ENCODE results near the gene RBFOX1.

RBFOX1 gene

DNA sequence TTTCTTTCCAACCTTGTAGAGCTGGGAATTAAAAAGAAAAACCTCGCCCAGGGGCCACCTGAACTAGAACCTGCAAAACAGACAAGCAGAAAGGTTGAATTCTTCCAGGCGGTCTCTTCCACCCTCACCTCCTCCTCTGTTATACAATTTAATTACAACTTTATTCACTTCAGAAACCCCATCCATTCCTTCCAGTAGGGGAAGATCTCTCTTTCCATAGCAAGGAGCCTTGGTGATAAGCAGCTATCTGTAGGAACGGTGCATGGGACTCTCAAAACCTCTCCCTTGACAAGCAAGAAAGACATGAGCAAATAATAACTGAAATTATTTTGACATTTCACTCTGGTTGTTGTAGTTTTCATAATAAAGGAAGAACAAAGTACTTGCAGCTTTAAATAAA, 176.0 kb downstream of the RBFOX1 start:
- Histone ChIP-seq H3K27me3 (no peaks in the 10 kb centered on the region), H3K4me1 (ENCODE audit: control insufficient read depth in 1 of 2, insufficient read depth in 1 of 2, low read depth in 1 of 2, low read length in 1 of 2) (no peaks in the 10 kb centered on the region), H3K4me3 (ENCODE audit: low read depth in 1 of 2, low read length in 1 of 2) (no peak overlapping the region), H3K27ac (no peak overlapping the region), H3K9me3 (no peaks in the 10 kb centered on the region), H3K36me3 (no peaks in the 10 kb centered on the region)
- TF ChIP-seq, protein P1, sequence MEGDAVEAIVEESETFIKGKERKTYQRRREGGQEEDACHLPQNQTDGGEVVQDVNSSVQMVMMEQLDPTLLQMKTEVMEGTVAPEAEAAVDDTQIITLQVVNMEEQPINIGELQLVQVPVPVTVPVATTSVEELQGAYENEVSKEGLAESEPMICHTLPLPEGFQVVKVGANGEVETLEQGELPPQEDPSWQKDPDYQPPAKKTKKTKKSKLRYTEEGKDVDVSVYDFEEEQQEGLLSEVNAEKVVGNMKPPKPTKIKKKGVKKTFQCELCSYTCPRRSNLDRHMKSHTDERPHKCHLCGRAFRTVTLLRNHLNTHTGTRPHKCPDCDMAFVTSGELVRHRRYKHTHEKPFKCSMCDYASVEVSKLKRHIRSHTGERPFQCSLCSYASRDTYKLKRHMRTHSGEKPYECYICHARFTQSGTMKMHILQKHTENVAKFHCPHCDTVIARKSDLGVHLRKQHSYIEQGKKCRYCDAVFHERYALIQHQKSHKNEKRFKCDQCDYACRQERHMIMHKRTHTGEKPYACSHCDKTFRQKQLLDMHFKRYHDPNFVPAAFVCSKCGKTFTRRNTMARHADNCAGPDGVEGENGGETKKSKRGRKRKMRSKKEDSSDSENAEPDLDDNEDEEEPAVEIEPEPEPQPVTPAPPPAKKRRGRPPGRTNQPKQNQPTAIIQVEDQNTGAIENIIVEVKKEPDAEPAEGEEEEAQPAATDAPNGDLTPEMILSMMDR (IDR thresholded peaks at IDR 0.05), result no peak

DNA sequence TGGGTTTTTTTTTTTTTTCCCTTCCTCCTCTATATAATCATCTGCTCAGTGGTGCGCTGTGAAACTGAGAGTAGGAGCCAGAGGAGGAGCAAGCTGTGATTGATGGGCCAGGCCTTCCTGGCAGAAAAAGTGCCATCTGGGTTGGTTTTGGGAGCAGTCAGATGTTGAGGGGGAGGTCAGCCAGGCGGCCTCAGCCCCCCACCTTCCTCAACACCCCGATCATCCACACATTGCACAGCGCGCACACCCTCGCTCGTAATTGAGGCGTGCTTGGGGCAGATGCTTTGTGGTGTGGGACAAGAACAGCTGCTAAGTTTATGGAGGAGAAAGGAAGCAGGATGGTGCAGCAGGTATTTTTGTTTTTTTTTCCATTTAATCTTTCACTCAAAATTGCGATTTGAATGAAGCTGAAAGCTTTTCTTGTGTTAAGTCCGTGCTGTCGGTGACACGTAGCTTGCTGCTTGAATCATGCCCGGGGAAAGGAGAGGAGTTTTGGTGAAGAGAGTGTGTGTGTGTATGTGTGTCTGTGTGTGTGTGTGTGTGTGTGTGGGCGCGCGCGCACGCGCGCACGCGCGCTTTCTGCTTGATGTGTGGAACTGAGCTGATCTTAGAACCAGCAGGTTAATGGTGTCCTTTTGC, 177.4 kb downstream of the RBFOX1 start:
- Histone ChIP-seq H3K36me3 (no peaks in the 10 kb centered on the region), H3K4me3 (ENCODE audit: low read depth in 1 of 2, low read length in 1 of 2) (no peak overlapping the region), H3K27me3 (no peaks in the 10 kb centered on the region), H3K4me1 (ENCODE audit: control insufficient read depth in 1 of 2, insufficient read depth in 1 of 2, low read depth in 1 of 2, low read length in 1 of 2) (no peaks in the 10 kb centered on the region), H3K27ac (no peak overlapping the region), H3K9me3 (no peaks in the 10 kb centered on the region)
- TF ChIP-seq, protein P1 (IDR thresholded peaks at IDR 0.05), result no peak

DNA sequence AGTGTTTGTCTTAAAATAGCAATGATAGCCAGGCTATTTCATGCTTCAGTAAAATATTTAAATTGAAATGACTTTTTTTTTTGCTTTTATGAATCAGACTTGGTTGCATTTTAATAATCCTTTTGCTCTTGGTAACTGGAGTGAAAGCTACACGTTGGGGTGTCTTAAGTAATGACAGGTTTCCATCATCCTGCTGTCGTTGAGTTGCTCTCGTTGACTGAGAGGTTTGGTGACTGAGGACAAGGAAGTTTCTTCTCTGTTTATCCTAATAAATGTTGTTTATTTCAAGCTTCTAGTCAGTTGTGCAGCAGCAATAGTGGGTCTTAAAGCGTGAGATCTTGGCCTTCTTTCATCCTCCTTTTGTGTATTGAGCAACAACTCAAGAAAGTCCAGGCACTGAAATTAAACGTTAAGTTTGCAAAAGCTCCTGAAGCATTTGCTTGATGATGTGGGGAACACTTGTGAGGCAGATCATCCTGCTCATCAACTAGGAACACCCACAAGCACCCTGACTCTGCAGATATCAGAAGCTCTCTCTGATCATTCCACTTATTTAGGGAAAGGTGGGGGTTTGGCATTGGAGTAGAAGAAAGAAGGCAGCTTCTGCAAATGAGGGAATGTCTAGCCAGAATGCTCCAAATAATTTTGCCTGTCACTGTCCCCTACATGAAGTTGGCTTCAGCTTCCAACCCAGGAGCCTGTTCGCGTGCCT, 179.1 kb downstream of the RBFOX1 start:
- no peaks in the 10 kb centered on the region for H3K36me3 ChIP-seq
- no peaks in the 10 kb centered on the region for H3K27me3 ChIP-seq
- no peaks in the 10 kb centered on the region for H3K4me1 ChIP-seq (ENCODE audit: control insufficient read depth in 1 of 2, insufficient read depth in 1 of 2, low read depth in 1 of 2, low read length in 1 of 2)
- no peak overlapping the region for H3K27ac ChIP-seq
- H3K9me3 ChIP-seq, result no peaks in the 10 kb centered on the region
- TF ChIP-seq, protein P1 (IDR thresholded peaks at IDR 0.05), result no peak
- H3K4me3 ChIP-seq (ENCODE audit: low read depth in 1 of 2, low read length in 1 of 2), result no peak overlapping the region

DNA sequence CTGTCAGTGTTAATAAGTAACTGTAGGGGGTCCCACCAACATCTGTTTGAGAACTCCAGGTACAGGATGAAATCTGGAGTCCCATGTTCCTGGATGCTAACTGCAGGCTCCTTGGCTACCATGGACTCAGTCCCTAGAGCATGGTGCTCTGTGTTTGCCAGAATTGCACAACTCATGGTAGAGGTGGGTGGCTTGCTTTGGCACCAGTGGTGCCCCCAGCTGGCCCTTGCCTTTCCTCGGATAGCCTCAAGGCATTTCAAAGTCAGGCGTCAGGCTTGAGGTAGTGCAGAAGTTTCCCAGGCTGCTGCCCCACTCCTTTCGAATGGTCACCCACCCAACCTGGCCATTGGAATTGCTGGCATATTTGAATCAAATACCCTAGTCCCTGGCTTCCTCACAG, 179.9 kb downstream of the RBFOX1 start:
- TF ChIP-seq, protein P1 (IDR thresholded peaks at IDR 0.05), result no peak
- Histone ChIP-seq H3K27me3 (no peaks in the 10 kb centered on the region), H3K36me3 (no peaks in the 10 kb centered on the region), H3K4me3 (ENCODE audit: low read depth in 1 of 2, low read length in 1 of 2) (no peak overlapping the region), H3K4me1 (ENCODE audit: control insufficient read depth in 1 of 2, insufficient read depth in 1 of 2, low read depth in 1 of 2, low read length in 1 of 2) (no peaks in the 10 kb centered on the region), H3K9me3 (no peaks in the 10 kb centered on the region), H3K27ac (no peak overlapping the region)

DNA sequence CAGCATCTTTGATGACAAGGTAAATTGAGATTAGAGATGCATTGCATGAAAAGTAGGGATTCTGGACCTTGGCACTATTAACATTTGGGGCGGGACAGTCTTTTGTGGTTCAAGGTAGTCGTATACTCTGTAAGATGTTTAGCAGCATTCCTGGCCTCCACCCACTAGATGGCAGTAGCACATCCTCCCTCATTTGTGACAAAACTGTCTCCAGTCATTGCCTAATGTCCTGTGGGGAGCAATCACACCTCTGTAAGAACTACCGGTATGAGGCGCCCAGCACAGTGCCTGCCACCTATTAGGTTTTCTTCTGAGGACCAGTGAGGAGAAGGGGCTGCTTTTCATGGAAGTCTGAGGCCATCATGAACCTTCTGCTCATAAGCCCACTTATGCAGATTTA, 180.8 kb downstream of the RBFOX1 start:
- TF ChIP-seq, protein P1 (IDR thresholded peaks at IDR 0.05), result no peak
- H3K27ac ChIP-seq, result no peak overlapping the region
- no peaks in the 10 kb centered on the region for H3K4me1 ChIP-seq (ENCODE audit: control insufficient read depth in 1 of 2, insufficient read depth in 1 of 2, low read depth in 1 of 2, low read length in 1 of 2)
- no peaks in the 10 kb centered on the region for H3K27me3 ChIP-seq
- H3K4me3 ChIP-seq (ENCODE audit: low read depth in 1 of 2, low read length in 1 of 2), result no peak overlapping the region
- no peaks in the 10 kb centered on the region for H3K9me3 ChIP-seq
- H3K36me3 ChIP-seq, result no peaks in the 10 kb centered on the region

Data from neutrophil (primary cell).